H1 (cell line): ENCODE measurements around the gene ZNF587B. TPM values are rescaled to one million over a fixed set of nuclear protein-coding genes. Genes with fewer than 3 reads are reported as not detected.

ENCODE experiments used
- CTCF ChIA-PET: fragments of 300-600 bp; sonication (Branson Sonifier 250); formaldehyde crosslinking; loops from one replicate; lab custom pipeline; 2021; ENCODE audit not compliant: partially characterized antibody; lab: Charles Lee
- POLR2A ChIA-PET: fragments of 300-600 bp; sonication (Branson Sonifier 250); formaldehyde crosslinking; loops from one replicate; lab custom pipeline; 2021; ENCODE audit warnings: inconsistent platforms; ENCODE audit not compliant: partially characterized antibody; lab: Charles Lee
- DNase-seq, 2 experiments: peaks; one replicate each; pipeline versions ENCODE4 v3.0.0 to v3.0.0-alpha.2; 2010 to 2022; ENCODE audit warnings: low spot score in 2 of 2, low read depth in 1 of 2, mixed read lengths in 1 of 2
- FAIRE-seq: peaks from 2 replicates; lab custom pipeline; 2011; peaks lifted over from hg19 to GRCh38; lab: Jason Lieb, UNC
- H2AFZ ChIP-seq: 2 replicates; pipeline ENCODE4 v1.8.1; 2012; ENCODE audit warnings: low read length, inconsistent platforms
- H2AK5ac ChIP-seq: 2 replicates; pipeline ENCODE4 v1.6.1; 2013; ENCODE audit warnings: low read depth, low read length
- H2BK120ac ChIP-seq: replicated peaks from 2 replicates; pipeline ENCODE3; 2013; ENCODE audit warnings: low read depth, low read length, inconsistent platforms
- H2BK12ac ChIP-seq: 2 replicates; pipeline ENCODE4 v1.6.1; 2013; ENCODE audit warnings: low read depth, low read length
- H2BK15ac ChIP-seq: 2 replicates; pipeline ENCODE4 v1.6.1; 2013; ENCODE audit warnings: low read length
- H2BK20ac ChIP-seq: 2 replicates; pipeline ENCODE4 v1.6.1; 2013; ENCODE audit warnings: low read length
- H2BK5ac ChIP-seq: 2 replicates; pipeline ENCODE4 v1.6.1; 2013; ENCODE audit warnings: low read depth, low read length
- H3K14ac ChIP-seq: 2 replicates; pipeline ENCODE4 v1.6.1; 2013; ENCODE audit warnings: inconsistent platforms; ENCODE audit not compliant: insufficient read length
- H3K18ac ChIP-seq: 2 replicates; pipeline ENCODE4 v1.6.1; 2013; ENCODE audit warnings: low read length; ENCODE audit errors: extremely low read depth
- H3K23ac ChIP-seq: 2 replicates; pipeline ENCODE4 v1.6.1; 2013; ENCODE audit warnings: inconsistent platforms; ENCODE audit not compliant: insufficient read length
- H3K23me2 ChIP-seq: 2 replicates; pipeline ENCODE4 v1.6.1; 2013; ENCODE audit warnings: low read depth, low read length
- H3K27ac ChIP-seq: 2 replicates; pipeline ENCODE4 v1.6.1; 2011; ENCODE audit warnings: low read depth, low read length, inconsistent platforms
- H3K27me3 ChIP-seq, 4 experiments: replicated peaks in 1 of 4; 1 replicate in 1 of 4; 2 replicates in 3 of 4; pipeline versions ENCODE4 v1.6.1 to v1.8.1; 2011 to 2013; ENCODE audit warnings: low read length in 3 of 4, mild to moderate bottlenecking in 3 of 4, inconsistent platforms in 2 of 4, mixed read lengths in 2 of 4, moderate library complexity in 1 of 4; ENCODE audit not compliant: control insufficient read depth in 3 of 4, insufficient read depth in 3 of 4; ENCODE audit errors: extremely low read depth in 1 of 4
- H3K36me3 ChIP-seq, 4 experiments: 2 replicates each; pipeline versions ENCODE4 v1.6.1 to v1.8.1; 2011 to 2013; ENCODE audit warnings: mild to moderate bottlenecking in 4 of 4, low read length in 3 of 4, moderate library complexity in 2 of 4, control low read depth in 1 of 4, inconsistent platforms in 1 of 4; ENCODE audit not compliant: insufficient read depth in 4 of 4, control insufficient read depth in 2 of 4
- H3K4ac ChIP-seq: replicated peaks from 2 replicates; pipeline ENCODE3; 2013; ENCODE audit warnings: low read length, low read depth, mixed read lengths, inconsistent platforms; ENCODE audit not compliant: insufficient read length
- H3K4me1 ChIP-seq, 4 experiments: replicated peaks in 1 of 4; 1 replicate in 1 of 4; 2 replicates in 3 of 4; pipeline versions ENCODE4 v1.6.1 to v1.8.1; 2011 to 2013; ENCODE audit warnings: low read length in 3 of 4, inconsistent platforms in 2 of 4, mixed read lengths in 1 of 4; ENCODE audit not compliant: insufficient read depth in 4 of 4, control insufficient read depth in 3 of 4
- H3K4me2 ChIP-seq, 2 experiments: 2 replicates each; pipeline versions ENCODE4 v1.6.1 to v1.8.1; 2011 to 2013; ENCODE audit warnings: low read depth in 2 of 2, low read length in 2 of 2, control low read depth in 1 of 2, inconsistent platforms in 1 of 2, mild to moderate bottlenecking in 1 of 2; ENCODE audit not compliant: insufficient read depth in 1 of 2
- H3K4me3 ChIP-seq, 4 experiments: fragments of 200-600, 300-600 bp in 1 of 4; sonication (generic), shearing (Covaris generic), sonication (Bioruptor Twin) in 1 of 4; 2 replicates each; pipeline versions ENCODE4 v1.5.1 to v1.8.1; 2011 to 2016; ENCODE audit warnings: low read length in 4 of 4, low read depth in 3 of 4, control low read depth in 2 of 4, inconsistent platforms in 2 of 4, mild to moderate bottlenecking in 2 of 4, mixed read lengths in 1 of 4, moderate library complexity in 1 of 4; ENCODE audit not compliant: insufficient read depth in 2 of 4; ENCODE audit errors: extremely low read depth in 1 of 4
- H3K56ac ChIP-seq: replicated peaks from 2 replicates; pipeline ENCODE3; 2013; ENCODE audit warnings: low read depth, mild to moderate bottlenecking, mixed read lengths, low read length, inconsistent platforms; ENCODE audit not compliant: insufficient read length
- H3K79me1 ChIP-seq: 2 replicates; pipeline ENCODE4 v1.6.1; 2013; ENCODE audit warnings: low read depth, low read length, control low read depth
- H3K79me2 ChIP-seq, 2 experiments: 2 replicates each; pipeline versions ENCODE4 v1.6.1 to v1.8.1; 2012 to 2013; ENCODE audit warnings: low read length in 2 of 2, mild to moderate bottlenecking in 2 of 2, inconsistent platforms in 1 of 2; ENCODE audit not compliant: insufficient read depth in 2 of 2, control insufficient read depth in 1 of 2
- H3K9ac ChIP-seq, 4 experiments: replicated peaks in 1 of 4; 1 replicate in 1 of 4; 2 replicates in 3 of 4; pipeline versions ENCODE4 v1.6.1 to v1.8.1; 2011 to 2013; ENCODE audit warnings: low read depth in 3 of 4, low read length in 3 of 4, control low read depth in 2 of 4, mild to moderate bottlenecking in 2 of 4, moderate library complexity in 2 of 4, inconsistent platforms in 1 of 4; ENCODE audit errors: extremely low read depth in 1 of 4
- H3K9me3 ChIP-seq, 2 experiments: 2 replicates each; pipeline versions ENCODE4 v1.6.1 to v1.8.1; 2012 to 2013; ENCODE audit warnings: mild to moderate bottlenecking in 2 of 2, moderate library complexity in 2 of 2, control low read depth in 1 of 2, inconsistent platforms in 1 of 2, low read depth in 1 of 2, low read length in 1 of 2, mixed read lengths in 1 of 2; ENCODE audit not compliant: insufficient read depth in 2 of 2
- H4K20me1 ChIP-seq, 2 experiments: replicated peaks in 1 of 2; 2 replicates each; pipeline versions ENCODE3 to v1.8.1; 2011 to 2013; ENCODE audit warnings: inconsistent platforms in 2 of 2, low read length in 2 of 2, mild to moderate bottlenecking in 1 of 2; ENCODE audit not compliant: insufficient read depth in 2 of 2, control insufficient read depth in 1 of 2
- H4K5ac ChIP-seq: 2 replicates; pipeline ENCODE4 v1.6.1; 2013; ENCODE audit warnings: low read length, low read depth, mixed read lengths, inconsistent platforms; ENCODE audit not compliant: insufficient read length
- H4K8ac ChIP-seq: 2 replicates; pipeline ENCODE4 v1.8.0; 2013; ENCODE audit warnings: mild to moderate bottlenecking, moderate library complexity, low read length, inconsistent platforms; ENCODE audit not compliant: insufficient read depth; ENCODE audit errors: extremely low read depth
- H4K91ac ChIP-seq: replicated peaks from 2 replicates; pipeline ENCODE3; 2013; ENCODE audit warnings: low read length, mixed read lengths, inconsistent platforms; ENCODE audit not compliant: insufficient read length
- BCL11A ChIP-seq, 2 experiments: IDR thresholded peaks; one replicate each; pipeline ENCODE4 v1.6.1; 2011; ENCODE audit warnings: low read depth in 2 of 2, low read length in 2 of 2, mild to moderate bottlenecking in 2 of 2
- CBX5 ChIP-seq: fragments of 300-800, 300-1000 bp; sonication (generic); IDR thresholded peaks from 2 replicates; pipeline ENCODE4 v1.7.1; 2016; ENCODE audit warnings: antibody characterized with exemption, low read length, low read depth
- CHD2 ChIP-seq: IDR thresholded peaks from 2 replicates; pipeline ENCODE4 v1.6.1; 2012; ENCODE audit warnings: low read length, improper control_type of control experiment
- EP300 ChIP-seq, 2 experiments: IDR thresholded peaks; 1 replicate in 1 of 2; 2 replicates in 1 of 2; pipeline ENCODE4 v1.6.1; 2011 to 2012; ENCODE audit warnings: low read depth in 2 of 2, low read length in 2 of 2, mild to moderate bottlenecking in 2 of 2, borderline replicate concordance in 1 of 2, inconsistent platforms in 1 of 2, moderate library complexity in 1 of 2
- HDAC6 ChIP-seq: IDR thresholded peaks from one replicate; pipeline ENCODE4 v1.7.1; 2012; ENCODE audit warnings: low read depth, mild to moderate bottlenecking, inconsistent platforms, low read length, moderate library complexity
- JUN ChIP-seq: IDR thresholded peaks from 2 replicates; pipeline ENCODE4 v1.6.1; 2011; ENCODE audit warnings: low read depth, mild to moderate bottlenecking, improper control_type of control experiment, low read length
- KDM5A ChIP-seq: fragments of 200-600 bp; IDR thresholded peaks from 2 replicates; pipeline ENCODE4 v1.7.1; 2012; ENCODE audit warnings: mild to moderate bottlenecking, low read length, inconsistent platforms, mixed read lengths
- NRF1 ChIP-seq: IDR thresholded peaks from 2 replicates; pipeline ENCODE4 v1.6.1; 2011; ENCODE audit warnings: mild to moderate bottlenecking, low read depth, low read length, improper control_type of control experiment
- PHF8 ChIP-seq: fragments of 200-600 bp; sonication (generic); conservative IDR thresholded peaks from 2 replicates; pipeline ENCODE4 v1.7.1; 2012; ENCODE audit warnings: low read depth, mild to moderate bottlenecking, inconsistent platforms, low read length, moderate library complexity
- RAD21 ChIP-seq, 2 experiments: IDR thresholded peaks in 1 of 2; conservative IDR thresholded peaks in 1 of 2; 2 replicates each; pipeline ENCODE4 v1.6.1; 2011; ENCODE audit warnings: low read depth in 2 of 2, low read length in 2 of 2, improper control_type of control experiment in 1 of 2, inconsistent platforms in 1 of 2, mild to moderate bottlenecking in 1 of 2, moderate library complexity in 1 of 2
- TCF12 ChIP-seq: IDR thresholded peaks from 2 replicates; pipeline ENCODE4 v1.6.1; 2011; ENCODE audit warnings: low read depth, mild to moderate bottlenecking, low read length
- polyA plus RNA-seq, 7 experiments: library from polyadenylated mRNA; depleted of rRNA in 3 of 7; stranded (reverse) in 5 of 7; unstranded in 2 of 7; fragments of >200 nt in 5 of 7; fragments of 200-250 nt in 2 of 7; gene quantifications; 1 replicate in 5 of 7; 2 replicates in 1 of 7; 4 replicates in 1 of 7; pipeline versions ENCODE4 v1.2.1 to v1.2.3, GENCODE V29; 2011 to 2013; ENCODE audit warnings: missing spikeins in 2 of 7, mixed read lengths in 2 of 7
- total RNA-seq: library from RNA; stranded (reverse); fragmentation: NEBNext Ultra II Directional; extraction: Animal tissue kit (Norgen Biotek cat#: 25700); gene quantifications from 2 replicates; pipeline ENCODE4 v1.2.1, GENCODE V29; 2021
- TF ChIP-seq, protein P1 (sequence below): IDR thresholded peaks from 2 replicates; pipeline ENCODE4 v1.6.1; 2012; ENCODE audit warnings: low read length, inconsistent platforms

The ZNF587B gene
- total and polyA plus RNA-seq, 2 of the 8 experiments (the other 6 are each of a cell fraction or from before 2014, with no cell fraction given), result 13.8 to 60.1 TPM

DNA sequence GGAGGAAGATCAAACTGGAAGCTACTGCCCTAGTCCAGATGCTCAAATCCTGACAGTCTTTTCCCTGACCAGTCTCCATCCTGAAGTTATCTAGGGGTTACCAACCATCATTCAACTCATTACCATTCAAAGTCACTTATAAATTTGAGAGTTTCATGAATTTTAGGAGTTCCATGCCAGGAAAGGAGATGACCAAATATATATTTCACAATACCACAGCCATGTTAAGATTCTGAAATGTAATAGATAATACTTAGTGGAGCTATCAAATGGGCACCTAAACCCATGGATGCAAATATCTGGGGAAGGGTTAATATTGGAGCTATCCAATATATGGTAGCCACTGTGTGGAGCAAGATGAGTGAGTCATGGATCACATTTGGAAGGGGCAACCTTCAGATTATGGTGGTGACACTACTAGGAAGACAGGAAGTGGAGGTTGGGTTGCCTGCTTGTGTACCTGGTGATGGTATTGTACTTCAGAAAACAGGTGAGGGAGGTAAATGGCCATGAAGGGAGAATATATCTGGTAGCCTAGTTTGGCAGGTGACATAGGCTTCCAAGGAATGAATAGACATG, 41.9 kb upstream of the ZNF587B start:
- H2BK15ac ChIP-seq, result no peak overlapping the region
- no peak overlapping the region for H2AK5ac ChIP-seq
- FAIRE-seq (no peak), DNase-seq (no peak)
- no peak overlapping the region for H2AFZ ChIP-seq
- no peak overlapping the region for H3K4ac ChIP-seq
- H3K9ac ChIP-seq, result no peak overlapping the region
- H3K9me3 ChIP-seq, result no peaks in the 10 kb centered on the region
- H3K14ac ChIP-seq, result no peak overlapping the region
- POLR2A ChIA-PET, result interaction anchor here (0.6 kb wide), 1 partner anchor 45 kb away, joined by 5 read pairs; no protein-coding TSS in a partner anchor
- no peak overlapping the region for H4K91ac ChIP-seq
- peaks cover 0 to 2% (median 0%) of the 10 kb centered on the region in 4 experiments; a peak in 1 of 7 replicates for H3K4me1 ChIP-seq
- no peak overlapping the region for H4K5ac ChIP-seq
- H3K4me3 ChIP-seq, result no peak overlapping the region
- no peak overlapping the region for H2BK120ac ChIP-seq
- H3K79me2 ChIP-seq, result peaks cover 3 to 4% of the 10 kb centered on the region in 2 experiments; a peak in 2 of 4 replicates
- CTCF ChIA-PET, result no interaction called here
- H4K20me1 ChIP-seq, result peaks cover 0 to 9% of the 10 kb centered on the region in 2 experiments
- no peak overlapping the region for H2BK20ac ChIP-seq
- H3K4me2 ChIP-seq, result no peak overlapping the region
- no peak overlapping the region for H3K27ac ChIP-seq
- H2BK5ac ChIP-seq, result no peak overlapping the region
- H3K27me3 ChIP-seq, result no peaks in the 10 kb centered on the region
- no peak overlapping the region for H3K23ac ChIP-seq
- H3K56ac ChIP-seq, result no peak overlapping the region
- peaks cover 0 to 7% (median 2%) of the 10 kb centered on the region in 4 experiments; a peak in 4 of 8 replicates for H3K36me3 ChIP-seq
- no peaks in the 10 kb centered on the region for H3K23me2 ChIP-seq
- H4K8ac ChIP-seq, result no peak overlapping the region
- no peak overlapping the region for H3K18ac ChIP-seq
- H3K79me1 ChIP-seq, result no peaks in the 10 kb centered on the region; the same call in 1 of the 2 replicates
- no peak overlapping the region for H2BK12ac ChIP-seq
- no peak for TF ChIP-seq EP300 (IDR thresholded peaks at IDR 0.05; ENCODE audit: borderline replicate concordance in 1 of 2, low read depth in 2 of 2, low read length in 2 of 2)
- TF ChIP-seq JUN, result no peak
- TF ChIP-seq BCL11A (IDR thresholded peaks at IDR 0.05; ENCODE audit: low read depth in 2 of 2, low read length in 2 of 2), result no peak
- TF ChIP-seq HDAC6, result no peak
- no peak for TF ChIP-seq CHD2
- TF ChIP-seq CBX5, result no peak
- TF ChIP-seq, protein P1, sequence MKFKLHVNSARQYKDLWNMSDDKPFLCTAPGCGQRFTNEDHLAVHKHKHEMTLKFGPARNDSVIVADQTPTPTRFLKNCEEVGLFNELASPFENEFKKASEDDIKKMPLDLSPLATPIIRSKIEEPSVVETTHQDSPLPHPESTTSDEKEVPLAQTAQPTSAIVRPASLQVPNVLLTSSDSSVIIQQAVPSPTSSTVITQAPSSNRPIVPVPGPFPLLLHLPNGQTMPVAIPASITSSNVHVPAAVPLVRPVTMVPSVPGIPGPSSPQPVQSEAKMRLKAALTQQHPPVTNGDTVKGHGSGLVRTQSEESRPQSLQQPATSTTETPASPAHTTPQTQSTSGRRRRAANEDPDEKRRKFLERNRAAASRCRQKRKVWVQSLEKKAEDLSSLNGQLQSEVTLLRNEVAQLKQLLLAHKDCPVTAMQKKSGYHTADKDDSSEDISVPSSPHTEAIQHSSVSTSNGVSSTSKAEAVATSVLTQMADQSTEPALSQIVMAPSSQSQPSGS, result no peak
- no peak for TF ChIP-seq RAD21 (IDR thresholded peaks at IDR 0.05 in 1 of 2, conservative IDR thresholded peaks at IDR 0.05 in 1 of 2; ENCODE audit: low read depth in 2 of 2, low read length in 2 of 2)
- no peak for TF ChIP-seq PHF8
- no peak for TF ChIP-seq TCF12
- TF ChIP-seq NRF1, result no peak
- no peak for TF ChIP-seq KDM5A
